ENCODE results near the gene WDR70.
A peak's percentile ranks its signal among the peaks of the same experiment; 100 is the strongest.
"Not testable (repeated sequence)": the region's sequence is repeated elsewhere in the genome, so short reads cannot be mapped to it uniquely, and the experiment has no call there.

Gene WDR70

GRCh38 chr5:37567566-37567965, 188.4 kb downstream of the WDR70 start:
- FAIRE-seq: no peak

GRCh38 chr5:37568018-37568753, 189.1 kb downstream of the WDR70 start:
- FAIRE-seq: no peak
- no peak for DNase-seq (ENCODE audit: insufficient read length, low spot score)

More at GRCh38 chr5:37567566-37567965, 188.4 kb downstream of the WDR70 start:
- no peak for DNase-seq (ENCODE audit: insufficient read length, low spot score)

- FAIRE-seq (no peak), DNase-seq (ENCODE audit: insufficient read length, low spot score) (no peak)
Observed at GRCh38 chr5:37568893-37569292, 189.8 kb downstream of the WDR70 start.

GRCh38 chr5:37569466-37569865, 190.3 kb downstream of the WDR70 start:
- DNase-seq (ENCODE audit: insufficient read length, low spot score) (no peak), FAIRE-seq (no peak)

GRCh38 chr5:37570597-37570996, 191.5 kb downstream of the WDR70 start:
- DNase-seq (ENCODE audit: insufficient read length, low spot score) (no peak), FAIRE-seq (no peak)

- no peak for DNase-seq (ENCODE audit: insufficient read length, low spot score)
- FAIRE-seq: peak; percentile 76
Observed at GRCh38 chr5:37571985-37572384, 192.9 kb downstream of the WDR70 start.

- FAIRE-seq (peak; percentile 57), DNase-seq (ENCODE audit: insufficient read length, low spot score) (no peak)
Observed at GRCh38 chr5:37575541-37576489, 196.7 kb downstream of the WDR70 start.

GRCh38 chr5:37576552-37576951, 197.4 kb downstream of the WDR70 start:
- FAIRE-seq: no peak
- no peak for DNase-seq (ENCODE audit: insufficient read length, low spot score)

GRCh38 chr5:37578176-37578575, 199.1 kb downstream of the WDR70 start:
- FAIRE-seq: no peak

GRCh38 chr5:37580106-37580505, 201.0 kb downstream of the WDR70 start:
- no peak for FAIRE-seq
- no peak for DNase-seq (ENCODE audit: insufficient read length, low spot score)

More at GRCh38 chr5:37578176-37578575, 199.1 kb downstream of the WDR70 start:
- no peak for DNase-seq (ENCODE audit: insufficient read length, low spot score)

GRCh38 chr5:37582202-37582601, 203.1 kb downstream of the WDR70 start:
- DNase-seq (ENCODE audit: insufficient read length, low spot score): no peak
- no peak for FAIRE-seq

GRCh38 chr5:37593292-37593691, 214.2 kb downstream of the WDR70 start:
- not testable (repeated sequence) for FAIRE-seq; DNase-seq (ENCODE audit: insufficient read length, low spot score)

- not testable (repeated sequence) for DNase-seq (ENCODE audit: insufficient read length, low spot score); FAIRE-seq
Observed at GRCh38 chr5:37594864-37595263, 215.7 kb downstream of the WDR70 start.

GRCh38 chr5:37598733-37599132, 219.6 kb downstream of the WDR70 start:
- DNase-seq (ENCODE audit: insufficient read length, low spot score) (no peak), FAIRE-seq (no peak)

- peak; percentile 28 for FAIRE-seq
Observed at GRCh38 chr5:37601163-37601562, 222.0 kb downstream of the WDR70 start.

GRCh38 chr5:37603072-37603471, 224.0 kb downstream of the WDR70 start:
- FAIRE-seq (no peak), DNase-seq (ENCODE audit: insufficient read length, low spot score) (no peak)

More at GRCh38 chr5:37601163-37601562, 222.0 kb downstream of the WDR70 start:
- DNase-seq (ENCODE audit: insufficient read length, low spot score): no peak

- no peak for FAIRE-seq
- DNase-seq (ENCODE audit: insufficient read length, low spot score): no peak
Observed at GRCh38 chr5:37604290-37604689, 225.2 kb downstream of the WDR70 start.

GRCh38 chr5:37606148-37606547, 227.0 kb downstream of the WDR70 start:
- FAIRE-seq: no peak
- DNase-seq (ENCODE audit: insufficient read length, low spot score): no peak

GRCh38 chr5:37606632-37607248, 227.6 kb downstream of the WDR70 start:
- no peak for FAIRE-seq
- DNase-seq (ENCODE audit: insufficient read length, low spot score): no peak

GRCh38 chr5:37615184-37615583, 236.1 kb downstream of the WDR70 start:
- FAIRE-seq (peak; percentile 20), DNase-seq (ENCODE audit: insufficient read length, low spot score) (peak; percentile 32)

- no peak for FAIRE-seq
- no peak for DNase-seq (ENCODE audit: insufficient read length, low spot score)
Observed at GRCh38 chr5:37619353-37619752, 240.2 kb downstream of the WDR70 start.

Measured in HTR-8/SVneo (cell line).